Stomach (tissue), 9 donors: Measurements from ENCODE around the gene OPN1MW. TPM values are rescaled to one million over a fixed set of nuclear protein-coding genes. Genes with fewer than 3 reads are reported as not detected.
"Not testable (repeated sequence)": the region's sequence is repeated elsewhere in the genome, so short reads cannot be mapped to it uniquely, and the experiment has no call there.

Experiments used
- DNase-seq, 2 donors: peaks; one replicate each; pipeline versions ENCODE4 v3.0.0 to v3.0.0-alpha.2; 2013 to 2019
- H3K27ac ChIP-seq, 5 donors: fragments of 200-600 bp in 4 of 5; sonication (generic) in 4 of 5; one replicate each; pipeline ENCODE4 v1.5.1; 2013 to 2019; ENCODE audit warnings: mild to moderate bottlenecking in 1 of 5, moderate library complexity in 1 of 5
- H3K27me3 ChIP-seq, 3 donors: fragments of 200-600 bp; sonication (generic); one replicate each; pipeline ENCODE4 v1.5.1; 2017 to 2019; ENCODE audit warnings: mixed run types in 1 of 3
- H3K36me3 ChIP-seq, 4 donors: fragments of 200-600 bp; sonication (generic); 1 replicate in 3 of 4; 2 replicates in 1 of 4; pipeline ENCODE4 v1.5.1; 2016 to 2019
- H3K4me1 ChIP-seq, 4 donors: fragments of 200-600 bp; sonication (generic); one replicate each; pipeline ENCODE4 v1.5.1; 2016 to 2019
- H3K4me3 ChIP-seq, 4 donors: fragments of 200-600 bp; sonication (generic) in 3 of 4; one replicate each; pipeline ENCODE4 v1.5.1; 2016 to 2019; ENCODE audit warnings: mild to moderate bottlenecking in 1 of 4
- H3K9me3 ChIP-seq, 4 donors: fragments of 200-600 bp; sonication (generic); one replicate each; pipeline ENCODE4 v1.5.1; 2016 to 2019
- WGBS, 5 donors: extraction: QIAGEN DNeasy Blood & Tissue Kit in 3 of 5; methylation state at CpG; one replicate each; pipeline versions ENCODE4 v1.1.5 to v1.1.7; 2013 to 2018; 5-methylcytosine and 5-hydroxymethylcytosine counted together
- intact Hi-C: fragments of 100-400 bp; cut with DNase I; formaldehyde crosslinking; loops from one replicate; pipeline ENCODE4 v1.15.1; 2023; ENCODE audit warnings: low total_unique reads
- polyA plus RNA-seq, 3 donors: library from polyadenylated mRNA; stranded (reverse); fragments of 200-250 nt; gene quantifications; one replicate each; pipeline ENCODE4 v1.2.3, GENCODE V29; 2013
- total RNA-seq, 5 donors: library from RNA; depleted of rRNA; stranded (reverse); fragments of >200 nt; gene quantifications; one replicate each; pipeline versions ENCODE4 v1.1.0 to v1.2.3, GENCODE V29; 2014 to 2016
- donor health status: healthy with polysubstance abuse.
- donor health status: Bipolar disorder and iron deficiency.
- donor health status: healthy.

Gene OPN1MW
- total and polyA plus RNA-seq, 8 donors, result not detected

DNA sequence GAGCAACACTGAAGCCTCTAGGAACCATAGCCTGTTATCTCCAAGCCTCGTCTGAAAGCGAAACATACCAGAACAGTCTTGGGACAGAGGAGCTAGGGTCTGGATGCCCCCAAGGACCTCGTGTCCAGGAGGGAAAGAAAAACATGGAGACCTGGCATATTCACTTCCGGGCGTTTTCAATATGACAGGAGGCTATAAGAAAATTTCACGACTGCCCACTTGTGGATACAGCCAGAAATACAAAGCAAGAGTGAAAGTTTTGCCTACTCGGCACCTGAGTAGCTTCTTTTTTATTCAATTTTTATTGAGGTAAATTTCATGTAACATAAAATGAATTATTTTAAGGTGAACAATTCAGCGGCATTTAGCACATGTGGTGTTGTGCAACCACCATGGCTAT is 17.5 kb upstream of the OPN1MW start:
- H3K27ac ChIP-seq, H3K27me3 ChIP-seq, H3K4me3 ChIP-seq, intact Hi-C loops, H3K9me3 ChIP-seq, H3K4me1 ChIP-seq, DNase-seq, H3K36me3 ChIP-seq: not testable (repeated sequence)
- WGBS, 5 donors, result no CpG with 5 or more reads among the region's 8 CpGs

DNA sequence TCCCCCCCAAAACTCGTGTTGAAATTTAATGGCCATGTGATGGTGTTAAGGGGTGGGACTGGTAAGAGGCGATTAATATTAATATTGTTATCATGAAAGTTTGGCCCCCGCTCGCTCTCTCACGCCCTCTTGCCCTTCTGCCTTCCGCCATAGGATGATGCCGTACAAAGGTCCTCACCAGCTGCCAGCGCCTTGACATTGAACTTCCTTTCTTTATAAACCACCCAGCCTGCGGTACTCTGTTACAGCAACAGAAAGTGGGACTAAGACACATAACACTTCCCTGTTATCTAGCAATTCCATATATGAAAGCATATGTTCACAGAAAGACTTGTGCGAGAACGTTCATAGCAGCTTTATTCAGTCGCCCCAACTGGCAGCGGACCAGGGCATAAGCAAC is 14.0 kb upstream of the OPN1MW start:
- H3K4me3 ChIP-seq, H3K9me3 ChIP-seq, H3K4me1 ChIP-seq, H3K27me3 ChIP-seq, intact Hi-C loops, DNase-seq, H3K27ac ChIP-seq, H3K36me3 ChIP-seq: not testable (repeated sequence)
- no CpG with 5 or more reads among the region's 13 CpGs for WGBS, 5 donors

DNA sequence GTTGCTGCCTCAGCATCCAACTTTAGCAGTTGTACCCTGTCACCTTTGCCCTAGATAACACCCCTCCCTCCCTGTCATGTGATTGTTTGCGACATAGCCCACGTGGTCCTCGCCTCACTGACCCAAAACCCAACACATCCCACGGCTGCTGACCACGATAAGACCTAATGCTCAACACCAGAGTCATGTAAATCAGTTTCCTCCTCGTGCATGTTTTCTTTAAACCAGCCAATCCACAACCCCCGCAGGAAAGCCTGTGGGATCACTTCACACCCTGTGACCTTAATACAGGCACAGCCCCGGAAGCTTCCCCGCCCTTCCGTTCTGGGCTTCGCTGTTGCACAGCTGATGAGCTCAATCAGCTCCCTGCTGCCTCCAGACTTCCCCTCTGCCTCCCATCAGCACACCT is 9.9 kb upstream of the OPN1MW start:
- H3K4me3 ChIP-seq, H3K27ac ChIP-seq, H3K27me3 ChIP-seq, intact Hi-C loops, H3K36me3 ChIP-seq, H3K4me1 ChIP-seq, DNase-seq, H3K9me3 ChIP-seq: not testable (repeated sequence)
- WGBS, 5 donors, result no CpG with 5 or more reads among the region's 11 CpGs

DNA sequence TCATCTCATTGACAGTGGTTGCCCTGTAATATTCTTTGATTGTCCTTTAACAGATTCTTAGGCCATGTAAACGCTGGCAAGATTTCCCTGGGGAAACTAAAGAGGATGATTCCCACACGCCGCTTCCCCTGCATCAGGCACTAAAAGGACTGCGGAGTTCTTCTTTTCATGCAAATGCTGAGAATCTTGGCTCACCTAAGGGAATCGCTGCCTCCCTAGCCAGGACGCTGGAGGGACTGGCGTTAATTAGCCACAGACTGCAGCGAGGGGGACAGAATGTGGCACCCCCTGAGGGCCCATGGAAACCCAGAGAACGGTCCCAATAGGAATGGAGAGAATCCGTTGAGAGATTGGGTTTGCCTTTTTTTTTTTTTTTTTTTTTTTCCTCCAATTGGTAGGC is 8.0 kb upstream of the OPN1MW start:
- intact Hi-C loops, H3K4me3 ChIP-seq, H3K27ac ChIP-seq, DNase-seq, H3K9me3 ChIP-seq, H3K27me3 ChIP-seq, H3K4me1 ChIP-seq, H3K36me3 ChIP-seq: not testable (repeated sequence)
- no CpG with 5 or more reads among the region's 10 CpGs for WGBS, 5 donors

DNA sequence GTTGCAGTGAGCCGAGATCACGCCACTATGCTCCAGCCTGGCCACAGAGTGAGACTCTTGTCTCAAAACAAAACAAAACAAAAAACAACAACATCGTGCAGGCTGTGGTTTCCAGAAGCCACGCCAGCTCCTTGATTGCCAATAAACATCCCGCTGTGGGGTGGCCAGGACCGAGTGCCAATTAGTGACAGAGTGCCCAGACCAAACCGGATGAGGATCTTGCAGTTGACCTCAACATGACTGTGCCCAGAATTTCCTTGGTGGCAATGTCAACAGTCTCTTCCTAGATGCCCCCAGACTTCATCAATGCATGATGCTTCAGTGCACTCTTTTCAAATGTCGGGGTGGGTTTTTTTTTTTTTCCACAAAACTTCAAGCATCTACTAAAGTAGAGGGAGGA is 1.4 kb downstream of the OPN1MW start:
- H3K9me3 ChIP-seq, DNase-seq, H3K27ac ChIP-seq, H3K36me3 ChIP-seq, intact Hi-C loops, H3K4me1 ChIP-seq, H3K4me3 ChIP-seq, H3K27me3 ChIP-seq: not testable (repeated sequence)
- WGBS, 5 donors, result no CpG with 5 or more reads among the region's 8 CpGs

DNA sequence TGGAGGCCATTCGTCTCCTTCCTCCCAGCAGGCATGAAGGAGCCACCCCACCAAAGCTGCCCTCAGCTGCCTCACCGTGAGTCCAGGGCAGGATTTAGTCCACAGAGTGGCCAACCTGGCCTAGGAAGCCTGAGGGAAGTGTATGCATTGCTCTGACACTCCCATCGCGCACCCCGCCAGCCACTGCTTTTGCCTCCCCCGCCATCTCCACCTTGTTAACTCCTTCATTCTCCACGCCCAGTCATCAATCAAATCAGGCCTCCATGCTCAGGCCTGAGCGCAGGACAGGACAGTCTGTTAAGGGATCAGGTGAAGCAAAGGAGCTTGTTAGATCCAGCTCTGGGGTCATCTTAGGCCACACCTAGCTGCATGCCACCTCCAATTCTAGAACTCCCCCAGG is 10.4 kb downstream of the OPN1MW start:
- H3K4me1 ChIP-seq, intact Hi-C loops, H3K9me3 ChIP-seq, H3K27ac ChIP-seq, H3K27me3 ChIP-seq, H3K36me3 ChIP-seq, H3K4me3 ChIP-seq, DNase-seq: not testable (repeated sequence)
- WGBS, 5 donors, result no CpG with 5 or more reads among the region's 8 CpGs

DNA sequence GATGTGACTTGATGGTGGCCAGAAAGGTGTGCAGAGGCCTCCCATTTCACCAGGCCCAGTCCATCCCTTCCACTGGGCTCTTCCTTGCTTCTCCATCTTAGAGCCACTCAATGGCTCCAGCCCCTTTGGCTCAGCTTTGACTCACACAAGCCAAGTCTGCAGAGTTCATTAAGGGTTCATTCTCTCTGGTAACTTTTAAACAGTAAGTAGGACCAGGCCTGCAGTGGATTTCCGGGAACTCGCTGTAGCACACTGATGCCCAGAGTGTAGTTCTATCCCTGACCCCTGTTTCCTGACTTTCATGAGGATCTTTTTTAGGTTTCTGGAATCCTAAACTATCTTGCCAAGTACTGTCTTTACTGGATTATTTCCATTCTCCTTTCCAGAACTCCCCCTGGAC is 11.9 kb downstream of the OPN1MW start:
- intact Hi-C loops, H3K27ac ChIP-seq: not testable (repeated sequence)
- no CpG with 5 or more reads among the region's 2 CpGs for WGBS, 5 donors

DNA sequence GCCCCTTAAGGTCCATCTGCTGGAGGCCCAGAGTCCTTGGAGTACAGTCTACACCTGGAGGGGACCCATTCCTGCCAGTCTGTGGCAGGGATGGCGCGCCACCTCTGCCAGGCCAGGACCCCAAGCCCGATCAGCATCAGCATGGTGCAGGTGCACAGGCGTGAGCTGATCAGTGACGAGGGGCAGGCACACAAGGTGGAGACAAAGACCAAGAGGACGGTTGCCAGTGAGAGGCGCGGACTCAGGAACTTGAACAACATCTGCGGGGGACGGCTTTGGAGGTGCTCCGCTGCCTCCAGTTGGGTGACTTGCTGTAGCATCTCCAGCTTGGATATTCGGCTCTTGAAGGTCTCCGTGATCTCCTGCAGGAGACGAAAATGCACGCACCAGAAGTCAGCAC is 14.1 kb downstream of the OPN1MW start:
- intact Hi-C loops, H3K27ac ChIP-seq: not testable (repeated sequence)

More for the DNA sequence above, 11.9 kb downstream of the OPN1MW start:
- H3K27me3 ChIP-seq, H3K4me3 ChIP-seq, H3K9me3 ChIP-seq, DNase-seq, H3K4me1 ChIP-seq, H3K36me3 ChIP-seq: not testable (repeated sequence)

DNA sequence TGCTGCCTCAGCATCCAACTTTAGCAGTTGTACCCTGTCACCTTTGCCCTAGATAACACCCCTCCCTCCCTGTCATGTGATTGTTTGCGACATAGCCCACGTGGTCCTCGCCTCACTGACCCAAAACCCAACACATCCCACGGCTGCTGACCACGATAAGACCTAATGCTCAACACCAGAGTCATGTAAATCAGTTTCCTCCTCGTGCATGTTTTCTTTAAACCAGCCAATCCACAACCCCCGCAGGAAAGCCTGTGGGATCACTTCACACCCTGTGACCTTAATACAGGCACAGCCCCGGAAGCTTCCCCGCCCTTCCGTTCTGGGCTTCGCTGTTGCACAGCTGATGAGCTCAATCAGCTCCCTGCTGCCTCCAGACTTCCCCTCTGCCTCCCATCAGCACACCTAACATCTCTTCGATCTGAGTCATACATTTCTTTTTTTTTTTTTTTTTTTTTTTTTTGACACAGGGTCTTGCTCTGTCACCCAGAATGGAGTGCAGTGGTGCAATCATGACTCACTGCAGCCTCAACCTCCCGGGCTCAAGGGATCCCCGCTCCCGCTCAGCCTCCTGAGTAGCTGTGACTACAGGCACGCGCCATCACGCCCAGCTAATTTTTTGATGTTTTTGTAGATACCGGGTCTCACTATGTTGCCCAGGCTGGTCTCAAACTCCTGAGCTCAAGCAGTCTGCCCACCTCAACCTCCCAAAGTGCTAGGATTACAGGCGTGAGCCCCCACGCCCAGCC is 27.4 kb downstream of the OPN1MW start:
- intact Hi-C loops, H3K9me3 ChIP-seq, H3K36me3 ChIP-seq, DNase-seq, H3K4me1 ChIP-seq, H3K27me3 ChIP-seq, H3K27ac ChIP-seq, H3K4me3 ChIP-seq: not testable (repeated sequence)
- no CpG with 5 or more reads among the region's 21 CpGs for WGBS, 5 donors

More for the DNA sequence above, 14.1 kb downstream of the OPN1MW start:
- WGBS, 5 donors, result no CpG with 5 or more reads among the region's 15 CpGs
- H3K4me3 ChIP-seq, DNase-seq, H3K4me1 ChIP-seq, H3K27me3 ChIP-seq, H3K9me3 ChIP-seq, H3K36me3 ChIP-seq: not testable (repeated sequence)

DNA sequence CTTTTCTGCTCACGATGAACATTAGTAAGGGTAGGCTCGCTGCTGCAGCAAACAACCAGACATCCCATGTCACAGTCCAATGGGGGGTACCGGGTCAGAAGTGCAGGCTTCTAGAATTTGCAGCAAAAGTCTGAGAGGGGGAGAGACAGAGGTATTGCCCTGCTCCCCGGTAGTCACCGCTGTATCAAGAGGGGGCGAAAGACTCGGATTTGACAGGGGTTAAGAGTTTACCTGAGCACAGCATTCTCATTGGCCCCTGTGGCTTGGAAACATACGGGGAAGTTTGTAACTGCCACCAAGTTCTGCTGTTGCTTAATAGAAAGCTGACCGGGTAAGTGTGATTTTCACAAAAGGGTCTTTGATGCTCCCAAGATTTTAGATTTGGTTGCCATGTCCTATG is 28.7 kb downstream of the OPN1MW start:
- H3K9me3 ChIP-seq, H3K27ac ChIP-seq, intact Hi-C loops, H3K4me3 ChIP-seq, H3K4me1 ChIP-seq, H3K27me3 ChIP-seq, DNase-seq, H3K36me3 ChIP-seq: not testable (repeated sequence)
- 65 to 76% (median 74%) methylated on average over 3 to 6 of the region's 9 CpGs for WGBS, 5 donors

DNA sequence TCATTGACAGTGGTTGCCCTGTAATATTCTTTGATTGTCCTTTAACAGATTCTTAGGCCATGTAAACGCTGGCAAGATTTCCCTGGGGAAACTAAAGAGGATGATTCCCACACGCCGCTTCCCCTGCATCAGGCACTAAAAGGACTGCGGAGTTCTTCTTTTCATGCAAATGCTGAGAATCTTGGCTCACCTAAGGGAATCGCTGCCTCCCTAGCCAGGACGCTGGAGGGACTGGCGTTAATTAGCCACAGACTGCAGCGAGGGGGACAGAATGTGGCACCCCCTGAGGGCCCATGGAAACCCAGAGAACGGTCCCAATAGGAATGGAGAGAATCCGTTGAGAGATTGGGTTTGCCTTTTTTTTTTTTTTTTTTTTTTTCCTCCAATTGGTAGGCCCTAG is 29.1 kb downstream of the OPN1MW start:
- H3K36me3 ChIP-seq, intact Hi-C loops, H3K27ac ChIP-seq, H3K4me1 ChIP-seq, H3K27me3 ChIP-seq, H3K4me3 ChIP-seq, DNase-seq, H3K9me3 ChIP-seq: not testable (repeated sequence)
- WGBS, 5 donors, result no CpG with 5 or more reads among the region's 10 CpGs

DNA sequence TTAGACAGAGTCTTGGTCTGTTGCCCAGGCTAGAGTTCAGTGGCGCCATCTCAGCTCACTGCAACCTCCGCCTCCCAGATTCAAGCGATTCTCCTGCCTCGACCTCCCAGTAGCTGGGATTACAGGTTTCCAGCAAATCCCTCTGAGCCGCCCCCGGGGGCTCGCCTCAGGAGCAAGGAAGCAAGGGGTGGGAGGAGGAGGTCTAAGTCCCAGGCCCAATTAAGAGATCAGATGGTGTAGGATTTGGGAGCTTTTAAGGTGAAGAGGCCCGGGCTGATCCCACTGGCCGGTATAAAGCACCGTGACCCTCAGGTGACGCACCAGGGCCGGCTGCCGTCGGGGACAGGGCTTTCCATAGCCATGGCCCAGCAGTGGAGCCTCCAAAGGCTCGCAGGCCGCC is 37.1 kb downstream of the OPN1MW start, which contains the start of gene OPN1MW2:
Gene OPN1MW2 (plus strand): TSS at position 301 of the 400 bp plus-strand sequence. CDS start 60 bp downstream, at position 361.
- H3K27ac ChIP-seq, DNase-seq, H3K4me3 ChIP-seq, intact Hi-C loops, H3K27me3 ChIP-seq, H3K36me3 ChIP-seq, H3K4me1 ChIP-seq, H3K9me3 ChIP-seq: not testable (repeated sequence)
- no CpG with 5 or more reads among the region's 16 CpGs for WGBS, 5 donors

DNA sequence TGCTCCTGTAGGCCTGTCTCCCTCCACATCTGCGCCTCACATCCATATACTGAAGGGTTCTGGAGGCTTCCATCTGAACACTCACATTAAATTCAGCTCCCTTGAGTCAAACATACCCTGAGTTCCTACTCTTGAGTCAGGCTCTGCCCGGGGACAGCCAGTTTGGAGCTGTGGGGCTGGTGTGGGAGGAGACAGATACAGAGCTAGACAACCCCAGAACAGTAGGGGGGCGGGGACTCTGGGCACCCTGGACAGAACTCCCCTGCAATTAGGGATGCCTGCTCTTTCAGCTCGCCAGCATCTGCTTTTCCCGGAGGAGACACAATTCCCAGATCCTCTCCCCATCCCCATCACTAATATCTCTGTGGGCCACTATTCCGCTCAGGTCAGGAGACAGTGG is 42.9 kb downstream of the OPN1MW start:
- H3K27ac ChIP-seq, intact Hi-C loops, H3K27me3 ChIP-seq, H3K4me3 ChIP-seq, H3K4me1 ChIP-seq, H3K9me3 ChIP-seq, DNase-seq, H3K36me3 ChIP-seq: not testable (repeated sequence)
- WGBS, 5 donors, result no CpG with 5 or more reads among the region's 6 CpGs
